Uterus (tissue), 2 donors: ENCODE measurements around the gene EP300.

Source experiments
- POLR2A ChIP-seq, 2 donors: fragments of 450-650 bp; IDR thresholded peaks; one replicate each; pipeline ENCODE4 v1.6.1; 2016; ENCODE audit warnings: antibody characterized with exemption in 2 of 2, mild to moderate bottlenecking in 1 of 2, moderate library complexity in 1 of 2
- TF ChIP-seq, protein P1 (sequence below), 4 experiments: fragments of 200-600 bp in 2 of 4; fragments of 450-650 bp in 2 of 4; sonication (generic) in 2 of 4; IDR thresholded peaks; one replicate each; pipeline ENCODE4 v1.5.1; 2016 to 2019; ENCODE audit warnings: antibody characterized with exemption in 4 of 4, mild to moderate bottlenecking in 2 of 4, moderate library complexity in 1 of 4

DNA sequence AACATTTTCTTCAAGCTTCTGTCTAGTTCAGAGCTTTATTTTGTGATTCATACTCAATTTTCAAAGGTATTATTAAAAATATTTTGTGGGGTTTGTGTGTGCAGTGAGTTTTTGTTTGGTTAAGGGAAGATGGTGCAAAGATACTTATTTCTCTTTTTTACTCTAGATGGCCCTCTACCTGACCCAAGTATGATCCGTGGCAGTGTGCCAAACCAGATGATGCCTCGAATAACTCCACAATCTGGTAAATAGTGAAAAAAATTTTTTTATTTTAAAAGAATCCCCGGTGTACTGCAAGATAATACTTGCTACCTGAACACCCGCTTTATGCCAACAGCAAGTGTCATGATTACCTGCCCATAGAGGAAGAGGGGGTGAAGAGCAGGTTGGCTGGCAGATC lies 54.2 kb downstream of the EP300 start:
- no peak for TF ChIP-seq POLR2A (IDR thresholded peaks at IDR 0.05)
- TF ChIP-seq, protein P1, sequence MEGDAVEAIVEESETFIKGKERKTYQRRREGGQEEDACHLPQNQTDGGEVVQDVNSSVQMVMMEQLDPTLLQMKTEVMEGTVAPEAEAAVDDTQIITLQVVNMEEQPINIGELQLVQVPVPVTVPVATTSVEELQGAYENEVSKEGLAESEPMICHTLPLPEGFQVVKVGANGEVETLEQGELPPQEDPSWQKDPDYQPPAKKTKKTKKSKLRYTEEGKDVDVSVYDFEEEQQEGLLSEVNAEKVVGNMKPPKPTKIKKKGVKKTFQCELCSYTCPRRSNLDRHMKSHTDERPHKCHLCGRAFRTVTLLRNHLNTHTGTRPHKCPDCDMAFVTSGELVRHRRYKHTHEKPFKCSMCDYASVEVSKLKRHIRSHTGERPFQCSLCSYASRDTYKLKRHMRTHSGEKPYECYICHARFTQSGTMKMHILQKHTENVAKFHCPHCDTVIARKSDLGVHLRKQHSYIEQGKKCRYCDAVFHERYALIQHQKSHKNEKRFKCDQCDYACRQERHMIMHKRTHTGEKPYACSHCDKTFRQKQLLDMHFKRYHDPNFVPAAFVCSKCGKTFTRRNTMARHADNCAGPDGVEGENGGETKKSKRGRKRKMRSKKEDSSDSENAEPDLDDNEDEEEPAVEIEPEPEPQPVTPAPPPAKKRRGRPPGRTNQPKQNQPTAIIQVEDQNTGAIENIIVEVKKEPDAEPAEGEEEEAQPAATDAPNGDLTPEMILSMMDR (IDR thresholded peaks at IDR 0.05) = no peak
